ENCODE results near the gene MSANTD7.
"Not testable (repeated sequence)": the region's sequence is repeated elsewhere in the genome, so short reads cannot be mapped to it uniquely, and the experiment has no call there.

MSANTD7 gene

GRCh38 chr10:14852236-14852635, 14.1 kb downstream of the MSANTD7 start:
- POLR2A ChIA-PET: no interaction called here

GRCh38 chr10:14855453-14855852, 17.3 kb downstream of the MSANTD7 start:
- Histone ChIP-seq H3K36me3 (ENCODE audit: control insufficient read depth in 4 of 4, insufficient read depth in 4 of 4, low read length in 3 of 4) (peaks cover 12 to 63% (median 36%) of the 10 kb centered on the region in 4 experiments), H3K4me1 (ENCODE audit: control extremely low read depth in 1 of 4, control insufficient read depth in 4 of 4, insufficient read depth in 4 of 4, low read length in 3 of 4) (no peaks in the 10 kb centered on the region), H3K9me3 (ENCODE audit: control extremely low read depth in 1 of 5, control insufficient read depth in 4 of 5, insufficient read depth in 2 of 5, low read depth in 1 of 5, low read length in 4 of 5) (no peaks in the 10 kb centered on the region), H3K27ac (ENCODE audit: insufficient read depth in 1 of 2, low read depth in 1 of 2, low read length in 2 of 2, poor library complexity in 1 of 2, severe bottlenecking in 2 of 2) (no peak overlapping the region), H3K4me3 (ENCODE audit: control insufficient read depth in 1 of 7, extremely low read depth in 1 of 7, insufficient read depth in 4 of 7, low read depth in 2 of 7, low read length in 6 of 7) (no peak overlapping the region), H3K27me3 (replicated peaks in 2 of 5; ENCODE audit: control insufficient read depth in 4 of 5, insufficient read depth in 5 of 5, low read length in 4 of 5) (no peaks in the 10 kb centered on the region)
- ChIA-PET CTCF (no interaction called here), POLR2A (no interaction called here)
- WGBS (ENCODE audit: insufficient coverage): no CpG with 5 or more reads among the region's 1 CpG
- DNase-seq: no peak

More at GRCh38 chr10:14852236-14852635, 14.1 kb downstream of the MSANTD7 start:
- Histone ChIP-seq H3K4me3 (ENCODE audit: control insufficient read depth in 1 of 7, extremely low read depth in 1 of 7, insufficient read depth in 4 of 7, low read depth in 2 of 7, low read length in 6 of 7) (no peak overlapping the region), H3K27ac (ENCODE audit: insufficient read depth in 1 of 2, low read depth in 1 of 2, low read length in 2 of 2, poor library complexity in 1 of 2, severe bottlenecking in 2 of 2) (no peak overlapping the region), H3K36me3 (ENCODE audit: control insufficient read depth in 4 of 4, insufficient read depth in 4 of 4, low read length in 3 of 4) (peaks cover 12 to 51% (median 30%) of the 10 kb centered on the region in 4 experiments), H3K4me1 (ENCODE audit: control extremely low read depth in 1 of 4, control insufficient read depth in 4 of 4, insufficient read depth in 4 of 4, low read length in 3 of 4) (no peaks in the 10 kb centered on the region), H3K9me3 (ENCODE audit: control extremely low read depth in 1 of 5, control insufficient read depth in 4 of 5, insufficient read depth in 2 of 5, low read depth in 1 of 5, low read length in 4 of 5) (no peaks in the 10 kb centered on the region), H3K27me3 (replicated peaks in 2 of 5; ENCODE audit: control insufficient read depth in 4 of 5, insufficient read depth in 5 of 5, low read length in 4 of 5) (no peaks in the 10 kb centered on the region)
- CTCF ChIA-PET: interaction anchor here (2.1 kb wide), 1 partner anchor 9 kb away, joined by 6 read pairs; no protein-coding TSS in a partner anchor
- WGBS (ENCODE audit: insufficient coverage): 100% methylated on average over 2 of the region's 3 CpGs
- no peak for DNase-seq

- peaks cover 9 to 61% (median 30%) of the 10 kb centered on the region in 4 experiments for H3K36me3 ChIP-seq (ENCODE audit: control insufficient read depth in 4 of 4, insufficient read depth in 4 of 4, low read length in 3 of 4)
- no peaks in the 10 kb centered on the region for H3K4me1 ChIP-seq (ENCODE audit: control extremely low read depth in 1 of 4, control insufficient read depth in 4 of 4, insufficient read depth in 4 of 4, low read length in 3 of 4)
Measured at GRCh38 chr10:14858338-14858960, 20.3 kb downstream of the MSANTD7 start.

GRCh38 chr10:14859043-14859442, 20.9 kb downstream of the MSANTD7 start:
- Histone ChIP-seq H3K9me3 (ENCODE audit: control extremely low read depth in 1 of 5, control insufficient read depth in 4 of 5, insufficient read depth in 2 of 5, low read depth in 1 of 5, low read length in 4 of 5) (no peaks in the 10 kb centered on the region), H3K36me3 (ENCODE audit: control insufficient read depth in 4 of 4, insufficient read depth in 4 of 4, low read length in 3 of 4) (peaks cover 9 to 60% (median 29%) of the 10 kb centered on the region in 4 experiments), H3K4me1 (ENCODE audit: control extremely low read depth in 1 of 4, control insufficient read depth in 4 of 4, insufficient read depth in 4 of 4, low read length in 3 of 4) (no peaks in the 10 kb centered on the region), H3K27ac (ENCODE audit: insufficient read depth in 1 of 2, low read depth in 1 of 2, low read length in 2 of 2, poor library complexity in 1 of 2, severe bottlenecking in 2 of 2) (no peak overlapping the region), H3K27me3 (replicated peaks in 2 of 5; ENCODE audit: control insufficient read depth in 4 of 5, insufficient read depth in 5 of 5, low read length in 4 of 5) (no peaks in the 10 kb centered on the region), H3K4me3 (ENCODE audit: control insufficient read depth in 1 of 7, extremely low read depth in 1 of 7, insufficient read depth in 4 of 7, low read depth in 2 of 7, low read length in 6 of 7) (no peak overlapping the region)
- ChIA-PET POLR2A (no interaction called here), CTCF (interaction anchor here (2.9 kb wide), 1 partner anchor 11 kb away, joined by 13 read pairs; no protein-coding TSS in a partner anchor)
- 96% methylated on average over 4 of the region's 5 CpGs for WGBS (ENCODE audit: insufficient coverage)
- DNase-seq: no peak

More at GRCh38 chr10:14858338-14858960, 20.3 kb downstream of the MSANTD7 start:
- 100% methylated on average over 1 of the region's 6 CpGs for WGBS (ENCODE audit: insufficient coverage)
- Histone ChIP-seq H3K4me3 (ENCODE audit: control insufficient read depth in 1 of 7, extremely low read depth in 1 of 7, insufficient read depth in 4 of 7, low read depth in 2 of 7, low read length in 6 of 7) (no peak overlapping the region), H3K27me3 (replicated peaks in 2 of 5; ENCODE audit: control insufficient read depth in 4 of 5, insufficient read depth in 5 of 5, low read length in 4 of 5) (no peaks in the 10 kb centered on the region), H3K27ac (ENCODE audit: insufficient read depth in 1 of 2, low read depth in 1 of 2, low read length in 2 of 2, poor library complexity in 1 of 2, severe bottlenecking in 2 of 2) (no peak overlapping the region), H3K9me3 (ENCODE audit: control extremely low read depth in 1 of 5, control insufficient read depth in 4 of 5, insufficient read depth in 2 of 5, low read depth in 1 of 5, low read length in 4 of 5) (no peaks in the 10 kb centered on the region)
- DNase-seq: no peak
- ChIA-PET POLR2A (interaction anchor here (0.6 kb wide), 1 partner anchor 20 kb away, joined by 3 read pairs; no protein-coding TSS in a partner anchor), CTCF (interaction anchor here (2.9 kb wide), 1 partner anchor 10 kb away, joined by 13 read pairs; no protein-coding TSS in a partner anchor)

DNA sequence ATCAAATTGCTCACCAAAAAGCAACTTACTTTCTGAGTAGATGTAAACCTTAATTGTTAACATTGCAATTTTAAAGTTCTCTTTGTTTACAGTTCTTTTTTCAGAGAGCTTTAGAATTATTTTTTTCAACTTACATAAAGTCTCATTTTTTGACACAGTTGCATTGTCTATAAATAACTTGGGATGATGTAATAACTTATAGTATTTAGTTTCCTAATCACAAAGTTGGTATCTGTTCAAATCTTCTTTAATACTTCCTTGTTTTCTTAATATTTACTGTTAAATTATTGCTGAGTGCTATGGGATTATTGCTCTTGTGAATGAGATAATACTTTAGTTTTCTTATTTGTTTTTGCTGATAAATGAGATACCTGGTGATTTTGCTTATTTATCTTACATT, 21.7 kb downstream of the MSANTD7 start:
- DNase-seq: no peak
- no peaks in the 10 kb centered on the region for H3K9me3 ChIP-seq (ENCODE audit: control extremely low read depth in 1 of 5, control insufficient read depth in 4 of 5, insufficient read depth in 2 of 5, low read depth in 1 of 5, low read length in 4 of 5)
- no peaks in the 10 kb centered on the region for H3K27me3 ChIP-seq (replicated peaks in 2 of 5; ENCODE audit: control insufficient read depth in 4 of 5, insufficient read depth in 5 of 5, low read length in 4 of 5)
- POLR2A ChIA-PET: no interaction called here
- no peak overlapping the region for H3K27ac ChIP-seq (ENCODE audit: insufficient read depth in 1 of 2, low read depth in 1 of 2, low read length in 2 of 2, poor library complexity in 1 of 2, severe bottlenecking in 2 of 2)
- H3K36me3 ChIP-seq (ENCODE audit: control insufficient read depth in 4 of 4, insufficient read depth in 4 of 4, low read length in 3 of 4): peaks cover 7 to 55% (median 25%) of the 10 kb centered on the region in 4 experiments
- H3K4me3 ChIP-seq (ENCODE audit: control insufficient read depth in 1 of 7, extremely low read depth in 1 of 7, insufficient read depth in 4 of 7, low read depth in 2 of 7, low read length in 6 of 7): no peak overlapping the region
- CTCF ChIA-PET: interaction anchor here (2.9 kb wide), 1 partner anchor 12 kb away, joined by 13 read pairs; no protein-coding TSS in a partner anchor
- H3K4me1 ChIP-seq (ENCODE audit: control extremely low read depth in 1 of 4, control insufficient read depth in 4 of 4, insufficient read depth in 4 of 4, low read length in 3 of 4): no peaks in the 10 kb centered on the region

DNA sequence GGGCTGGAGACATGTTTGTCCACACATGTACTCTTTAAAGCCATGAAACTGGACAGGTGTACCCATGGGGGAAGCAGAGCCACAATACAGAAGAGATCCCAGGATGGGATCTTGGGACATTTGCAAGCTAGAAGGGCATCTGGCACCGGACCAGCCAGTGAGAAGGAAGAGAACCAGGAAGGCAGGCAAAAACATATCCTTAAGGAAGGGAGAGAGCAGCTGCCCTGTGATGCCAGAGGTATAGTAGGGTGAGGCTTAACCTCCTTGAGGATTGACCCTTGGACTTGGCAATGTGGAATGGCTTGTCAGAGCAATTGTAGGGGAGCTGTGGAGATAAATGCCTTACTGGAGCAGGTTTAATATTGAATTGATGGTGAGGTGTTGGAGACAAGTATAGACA, 22.7 kb downstream of the MSANTD7 start:
- CTCF ChIA-PET: interaction anchor here (2.9 kb wide), 1 partner anchor 13 kb away, joined by 13 read pairs; no protein-coding TSS in a partner anchor
- DNase-seq: no peak
- POLR2A ChIA-PET: no interaction called here
- Histone ChIP-seq H3K9me3 (ENCODE audit: control extremely low read depth in 1 of 5, control insufficient read depth in 4 of 5, insufficient read depth in 2 of 5, low read depth in 1 of 5, low read length in 4 of 5) (no peaks in the 10 kb centered on the region), H3K4me3 (ENCODE audit: control insufficient read depth in 1 of 7, extremely low read depth in 1 of 7, insufficient read depth in 4 of 7, low read depth in 2 of 7, low read length in 6 of 7) (no peak overlapping the region), H3K36me3 (ENCODE audit: control insufficient read depth in 4 of 4, insufficient read depth in 4 of 4, low read length in 3 of 4) (peaks cover 5 to 50% (median 24%) of the 10 kb centered on the region in 4 experiments), H3K27me3 (replicated peaks in 2 of 5; ENCODE audit: control insufficient read depth in 4 of 5, insufficient read depth in 5 of 5, low read length in 4 of 5) (no peaks in the 10 kb centered on the region), H3K27ac (ENCODE audit: insufficient read depth in 1 of 2, low read depth in 1 of 2, low read length in 2 of 2, poor library complexity in 1 of 2, severe bottlenecking in 2 of 2) (no peak overlapping the region), H3K4me1 (ENCODE audit: control extremely low read depth in 1 of 4, control insufficient read depth in 4 of 4, insufficient read depth in 4 of 4, low read length in 3 of 4) (no peaks in the 10 kb centered on the region)
- 92% methylated on average over 1 of the region's 1 CpG for WGBS (ENCODE audit: insufficient coverage)

DNA sequence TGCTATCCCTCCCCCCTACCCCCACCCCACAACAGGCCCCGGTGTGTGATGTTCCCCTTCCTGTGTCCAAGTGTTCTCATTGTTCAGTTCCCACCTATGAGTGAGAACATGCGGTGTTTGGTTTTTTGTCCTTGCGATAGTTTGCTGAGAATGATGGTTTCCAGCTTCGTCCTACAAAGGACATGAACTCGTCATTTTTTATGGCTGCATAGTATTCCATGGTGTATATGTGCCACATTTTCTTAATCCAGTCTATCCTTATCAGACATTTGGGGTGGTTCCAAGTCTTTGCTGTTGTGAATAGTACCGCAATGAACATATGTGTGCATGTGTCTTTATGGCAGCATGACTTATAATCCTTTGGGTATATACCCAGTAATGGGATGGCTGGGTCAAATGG, 26.4 kb downstream of the MSANTD7 start:
- H3K9me3 ChIP-seq (ENCODE audit: control extremely low read depth in 1 of 5, control insufficient read depth in 4 of 5, insufficient read depth in 2 of 5, low read depth in 1 of 5, low read length in 4 of 5); DNase-seq; H3K4me3 ChIP-seq (ENCODE audit: control insufficient read depth in 1 of 7, extremely low read depth in 1 of 7, insufficient read depth in 4 of 7, low read depth in 2 of 7, low read length in 6 of 7); H3K27me3 ChIP-seq (replicated peaks in 2 of 5; ENCODE audit: control insufficient read depth in 4 of 5, insufficient read depth in 5 of 5, low read length in 4 of 5); H3K4me1 ChIP-seq (ENCODE audit: control extremely low read depth in 1 of 4, control insufficient read depth in 4 of 4, insufficient read depth in 4 of 4, low read length in 3 of 4); POLR2A ChIA-PET; H3K27ac ChIP-seq (ENCODE audit: insufficient read depth in 1 of 2, low read depth in 1 of 2, low read length in 2 of 2, poor library complexity in 1 of 2, severe bottlenecking in 2 of 2); CTCF ChIA-PET: not testable (repeated sequence)
- 100% methylated on average over 3 of the region's 6 CpGs for WGBS (ENCODE audit: insufficient coverage)
- H3K36me3 ChIP-seq (ENCODE audit: control insufficient read depth in 4 of 4, insufficient read depth in 4 of 4, low read length in 3 of 4): peaks cover 8 to 43% (median 18%) of the 10 kb centered on the region in 4 experiments
